ENCODE data around the gene MT1H. TPM values are rescaled to one million over a fixed set of nuclear protein-coding genes. Genes with fewer than 3 reads are reported as not detected.
"Not testable (repeated sequence)": the region's sequence is repeated elsewhere in the genome, so short reads cannot be mapped to it uniquely, and the experiment has no call there.

MT1H gene
- polyA plus RNA-seq, 12 donors = 1.1 to 179 (median 5.6) TPM; not detected in 8

DNA sequence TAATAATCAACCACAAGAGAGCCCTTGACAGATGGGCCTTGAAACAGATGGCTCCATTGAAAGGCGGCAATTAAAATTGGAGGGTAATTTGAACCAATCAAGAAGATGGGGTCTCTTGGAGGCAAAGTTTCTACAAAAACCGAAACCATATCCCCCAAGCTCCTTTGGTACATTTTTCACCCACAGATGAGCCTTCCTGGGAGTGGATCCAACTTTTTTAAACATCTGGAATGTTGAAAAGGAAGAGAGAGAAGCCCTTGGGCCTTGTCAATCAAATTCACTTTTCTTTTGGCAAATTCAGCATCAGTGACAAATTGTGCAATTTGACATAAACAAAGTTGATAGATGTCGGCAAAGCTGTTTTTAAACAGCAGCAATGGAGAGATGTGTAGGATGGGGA, 47.1 kb downstream of the MT1H start:
- no peak for DNase-seq

DNA sequence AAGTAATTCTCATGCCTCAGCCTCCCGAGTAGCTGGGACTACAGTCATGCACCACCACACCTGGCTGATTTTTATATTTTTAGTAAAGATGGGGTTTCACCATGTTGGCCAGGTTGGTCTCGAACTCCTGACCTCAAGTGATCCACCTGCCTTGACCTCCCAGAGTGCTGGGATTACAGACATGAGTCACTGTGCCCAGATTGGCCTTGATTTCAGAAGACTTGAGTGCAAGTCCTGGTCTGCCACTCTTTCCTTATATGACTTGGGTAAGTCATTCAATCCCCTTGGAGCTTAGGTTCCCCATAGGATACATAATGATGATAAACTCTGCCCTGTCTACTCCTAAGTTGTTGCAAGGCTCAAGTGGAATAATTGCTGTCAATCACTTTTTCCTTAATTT, 47.9 kb downstream of the MT1H start:
- not testable (repeated sequence) for DNase-seq

Other genes starting within 250 kb of the MT1H start
- gene AMFR, start 244.3 kb upstream of the MT1H start, polyA plus RNA-seq (ENCODE audit: insufficient read length in 12 of 12) = 100 to 1,000 TPM in 1 of 12 donors, 10 to 100 TPM in 11; 25.9 to 909 (median 60.0) TPM
- 10 to 100 TPM in 11 of 12 donors, not detected in 1; 53.7 to 80.5 (median 73.4) TPM for gene NUDT21, start 218.5 kb upstream of the MT1H start, polyA plus RNA-seq (ENCODE audit: insufficient read length in 12 of 12)
- gene OGFOD1, start 218.3 kb upstream of the MT1H start, polyA plus RNA-seq (ENCODE audit: insufficient read length in 12 of 12) = 100 to 1,000 TPM in 1 of 12 donors, 10 to 100 TPM in 11; 35.0 to 120 (median 40.0) TPM
- gene BBS2, start 149.8 kb upstream of the MT1H start, polyA plus RNA-seq (ENCODE audit: insufficient read length in 12 of 12) = 10 to 100 TPM in 11 of 12 donors, not detected in 1; 19.8 to 71.6 (median 49.9) TPM
- gene MT4, start 104.7 kb upstream of the MT1H start, polyA plus RNA-seq (ENCODE audit: insufficient read length in 12 of 12) = not detected
- 10 to 100 TPM in 5 of 12 donors, 1 to 10 TPM in 5, not detected in 2; 2.2 to 22.0 (median 9.9) TPM for gene MT3, start 80.3 kb upstream of the MT1H start, polyA plus RNA-seq (ENCODE audit: insufficient read length in 12 of 12)
- gene MT2A, start 61.2 kb upstream of the MT1H start, polyA plus RNA-seq (ENCODE audit: insufficient read length in 12 of 12) = 10 to 100 TPM in 11 of 12 donors, not detected in 1; 17.0 to 71.5 (median 23.2) TPM
- gene MT1E, start 44.0 kb upstream of the MT1H start, polyA plus RNA-seq (ENCODE audit: insufficient read length in 12 of 12) = 100 to 1,000 TPM in 1 of 12 donors, 10 to 100 TPM in 10, not detected in 1; 11.9 to 138 (median 18.4) TPM
- 1 to 10 TPM in 3 of 12 donors, under 1 TPM in 6, not detected in 3; 0.53 to 1.3 (median 0.82) TPM for gene MT1M, start 37.2 kb upstream of the MT1H start, polyA plus RNA-seq (ENCODE audit: insufficient read length in 12 of 12)
- 1 to 10 TPM in 1 of 12 donors, under 1 TPM in 1, not detected in 10; 0.77 to 1.1 TPM for gene MT1A, start 31.1 kb upstream of the MT1H start, polyA plus RNA-seq (ENCODE audit: insufficient read length in 12 of 12)
- gene MT1B, start 17.9 kb upstream of the MT1H start, polyA plus RNA-seq (ENCODE audit: insufficient read length in 12 of 12) = not detected
- 10 to 100 TPM in 1 of 12 donors, 1 to 10 TPM in 7, under 1 TPM in 2, not detected in 2; 0.55 to 38.7 (median 2.0) TPM for gene MT1F, start 11.9 kb upstream of the MT1H start, polyA plus RNA-seq (ENCODE audit: insufficient read length in 12 of 12)
- 100 to 1,000 TPM in 1 of 12 donors, 10 to 100 TPM in 1, 1 to 10 TPM in 5, under 1 TPM in 3, not detected in 2; 0.43 to 744 (median 1.7) TPM for gene MT1G, start 1.7 kb upstream of the MT1H start, polyA plus RNA-seq (ENCODE audit: insufficient read length in 12 of 12)
- 100 to 1,000 TPM in 1 of 12 donors, 10 to 100 TPM in 4, 1 to 10 TPM in 6, not detected in 1; 7.8 to 137 (median 10.0) TPM for gene MT1X, start 12.7 kb downstream of the MT1H start, polyA plus RNA-seq (ENCODE audit: insufficient read length in 12 of 12)
- gene NUP93, start 60.3 kb downstream of the MT1H start, polyA plus RNA-seq (ENCODE audit: insufficient read length in 12 of 12) = 10 to 100 TPM in 11 of 12 donors, not detected in 1; 19.8 to 64.2 (median 40.9) TPM
- under 1 TPM in 6 of 12 donors, not detected in 6; 0.07 to 0.22 (median 0.15) TPM for gene SLC12A3, start 195.4 kb downstream of the MT1H start, polyA plus RNA-seq (ENCODE audit: insufficient read length in 12 of 12)

Data from muscle of arm (tissue), 12 donors.